GM19372 (cell line): ENCODE results near the gene SLC41A3.
"Not testable (repeated sequence)": the region's sequence is repeated elsewhere in the genome, so short reads cannot be mapped to it uniquely, and the experiment has no call there.

Experiments
- ATAC-seq: cut with Tn5 transposase; IDR thresholded peaks from one replicate; pipeline ENCODE4 v1.9.1; 2021; ENCODE audit warnings: mild to moderate bottlenecking, low read depth, moderate library complexity; ENCODE audit not compliant: unreplicated experiment

The SLC41A3 gene

GRCh38 chr3:126107203-126107939 is 23.4 kb upstream of the SLC41A3 start:
- no peak for ATAC-seq

DNA sequence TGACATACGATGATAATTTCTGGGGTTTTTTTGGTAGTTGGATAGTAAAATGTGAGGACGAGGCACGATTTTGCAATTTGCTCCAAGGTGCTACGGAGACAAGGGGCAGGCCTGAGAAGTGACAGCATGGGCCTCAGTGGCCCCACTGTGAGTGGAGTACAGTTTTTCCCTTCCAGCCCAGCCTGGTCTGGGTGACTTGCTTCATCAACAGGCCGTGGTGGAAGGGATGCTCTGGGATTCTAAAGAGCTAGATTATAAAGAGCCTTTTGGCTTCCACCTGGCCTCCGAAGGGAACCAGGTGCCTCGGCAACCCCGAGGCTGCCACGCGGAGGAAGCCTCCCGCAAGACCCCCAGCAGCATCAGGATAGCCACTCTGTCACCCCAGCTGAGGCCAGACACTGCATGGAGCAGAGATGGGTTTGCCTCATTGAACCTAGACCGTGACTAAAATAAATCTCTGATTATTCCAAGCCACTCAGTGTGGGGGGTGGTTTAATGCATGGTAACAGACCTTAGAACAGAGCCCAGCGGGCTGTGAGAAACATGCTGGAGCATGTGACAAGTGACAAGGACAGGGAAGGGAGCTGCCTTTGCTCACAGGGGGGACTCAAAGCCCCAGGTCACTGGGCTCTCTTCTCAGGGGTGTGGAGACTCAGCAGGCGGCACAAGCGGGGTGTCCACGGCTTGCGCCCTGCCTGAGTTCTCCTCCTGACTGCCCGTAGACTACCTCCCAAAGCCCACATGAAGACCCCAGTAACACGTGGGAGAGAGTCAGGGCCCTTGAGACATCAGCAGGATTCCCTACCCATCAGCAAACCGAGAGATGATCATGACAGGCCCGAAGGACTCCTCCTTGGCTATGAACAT is 22.6 kb upstream of the SLC41A3 start:
- ATAC-seq, result no peak

GRCh38 chr3:126105691-126106187 is 21.8 kb upstream of the SLC41A3 start:
- ATAC-seq, result no peak

- no peak for ATAC-seq
Measured at GRCh38 chr3:126104742-126105605, 21.1 kb upstream of the SLC41A3 start.

DNA sequence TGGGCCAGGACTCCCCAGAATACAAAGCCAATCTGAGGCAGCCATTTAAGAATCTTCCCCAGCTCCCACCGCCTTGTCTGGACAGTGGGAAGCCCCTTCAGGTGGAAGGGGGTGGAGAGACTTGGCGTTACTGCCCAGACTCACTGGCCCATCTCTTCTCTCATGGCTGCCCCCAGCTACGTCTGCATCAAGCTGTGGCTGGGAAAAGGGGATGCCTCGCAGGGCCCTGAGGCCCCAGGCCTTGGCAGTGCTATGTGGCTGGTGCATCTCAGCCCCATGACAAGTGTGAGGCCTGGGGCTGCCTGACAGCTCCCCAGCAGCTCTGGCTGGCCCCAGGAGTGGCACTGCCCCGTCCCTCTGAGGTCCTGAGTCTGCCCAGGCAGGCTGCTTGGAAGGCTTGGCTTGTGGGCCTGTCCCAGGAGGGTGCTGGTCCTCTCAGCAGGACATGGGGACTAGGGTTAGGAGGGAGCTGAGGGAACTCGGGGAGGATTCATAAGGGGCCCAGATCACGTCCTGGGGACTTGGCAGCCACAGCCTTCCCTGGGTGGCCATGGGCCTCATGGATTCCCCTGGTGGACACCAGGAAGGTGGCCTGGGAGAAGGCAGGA is 20.2 kb upstream of the SLC41A3 start:
- ATAC-seq, result no peak

DNA sequence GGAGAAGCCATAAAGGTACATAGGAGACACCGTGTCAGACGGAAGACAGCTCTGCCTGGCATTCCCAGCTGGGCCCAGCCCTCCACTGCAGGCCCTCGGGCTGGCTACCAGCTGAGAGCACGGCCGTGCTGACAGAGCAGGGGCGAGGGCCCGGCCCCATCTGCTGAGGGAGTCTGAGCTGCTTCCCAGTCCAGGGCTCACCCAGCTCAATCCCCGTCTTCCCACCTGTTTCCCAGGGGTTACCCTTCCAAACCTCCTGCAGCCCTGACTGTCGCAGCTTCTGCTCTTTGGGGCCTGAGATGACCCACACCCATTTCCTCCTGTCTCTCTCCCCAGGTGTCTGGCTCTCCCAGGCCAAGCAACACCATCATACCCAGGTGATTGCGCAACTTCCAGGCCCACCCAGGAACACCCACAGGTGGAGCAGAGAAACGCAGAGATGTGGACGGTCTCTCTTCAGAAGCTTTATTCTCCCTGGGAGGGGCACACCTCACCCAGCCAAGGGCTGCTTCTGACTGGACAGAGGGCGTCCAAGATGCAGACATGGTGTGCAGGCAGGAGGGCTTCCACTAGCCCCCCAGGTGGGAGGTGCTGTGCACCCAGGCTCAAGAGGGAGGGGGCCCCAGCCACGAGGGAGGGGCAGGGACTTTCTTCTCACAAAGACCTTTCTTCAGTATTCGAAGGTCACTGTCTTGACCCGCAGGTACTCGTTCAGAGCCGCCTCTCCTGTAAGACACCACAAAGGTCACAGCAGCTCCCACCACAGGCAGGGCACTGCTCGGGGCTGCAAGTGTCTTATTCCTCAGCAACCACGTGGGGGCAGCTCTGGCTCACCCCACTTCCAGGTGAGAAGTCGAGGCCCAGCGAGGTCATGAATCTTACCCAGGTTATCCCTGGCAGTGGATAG is 19.4 kb upstream of the SLC41A3 start:
- no peak for ATAC-seq

- no peak for ATAC-seq
Measured at GRCh38 chr3:126102530-126102951, 18.6 kb upstream of the SLC41A3 start.

- ATAC-seq, result no peak
Measured at GRCh38 chr3:126102011-126102410, 18.1 kb upstream of the SLC41A3 start.

- no peak for ATAC-seq
Measured at GRCh38 chr3:126101521-126101982, 17.6 kb upstream of the SLC41A3 start.

DNA sequence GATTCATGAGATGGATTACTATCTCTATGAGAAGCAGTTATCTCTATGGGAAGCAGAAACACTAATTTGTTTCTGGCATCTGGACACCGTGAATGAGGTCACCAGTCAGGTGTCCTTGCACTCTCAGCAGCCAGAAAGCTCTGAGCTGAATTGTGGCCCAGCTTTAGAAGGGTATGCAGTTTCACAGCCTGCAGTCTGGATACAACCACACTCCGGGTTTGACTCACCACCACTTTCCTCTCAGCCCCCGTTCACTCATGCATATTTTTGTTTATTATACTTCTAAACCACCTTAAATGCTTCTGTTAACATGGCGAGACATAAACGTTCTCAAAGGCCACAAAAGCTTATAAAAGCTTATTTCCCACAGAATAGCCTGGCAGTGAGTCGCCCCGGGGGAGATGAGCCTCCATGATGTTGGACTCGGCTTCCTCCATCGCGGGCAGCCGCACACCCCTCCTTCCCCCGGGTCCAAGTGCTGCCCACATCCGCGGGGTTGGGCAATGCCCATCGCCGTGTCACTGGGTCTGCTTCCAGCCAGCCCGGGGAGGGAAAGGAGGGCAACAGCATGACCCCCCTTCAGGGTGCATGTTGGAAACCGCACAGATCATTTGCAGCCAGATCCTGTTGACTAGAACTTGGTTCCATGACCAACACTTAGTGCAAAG is 16.8 kb upstream of the SLC41A3 start:
- no peak for ATAC-seq

GRCh38 chr3:126100269-126100633 is 16.3 kb upstream of the SLC41A3 start:
- no peak for ATAC-seq

- ATAC-seq, result no peak
Measured at GRCh38 chr3:126098391-126098858, 14.5 kb upstream of the SLC41A3 start.

DNA sequence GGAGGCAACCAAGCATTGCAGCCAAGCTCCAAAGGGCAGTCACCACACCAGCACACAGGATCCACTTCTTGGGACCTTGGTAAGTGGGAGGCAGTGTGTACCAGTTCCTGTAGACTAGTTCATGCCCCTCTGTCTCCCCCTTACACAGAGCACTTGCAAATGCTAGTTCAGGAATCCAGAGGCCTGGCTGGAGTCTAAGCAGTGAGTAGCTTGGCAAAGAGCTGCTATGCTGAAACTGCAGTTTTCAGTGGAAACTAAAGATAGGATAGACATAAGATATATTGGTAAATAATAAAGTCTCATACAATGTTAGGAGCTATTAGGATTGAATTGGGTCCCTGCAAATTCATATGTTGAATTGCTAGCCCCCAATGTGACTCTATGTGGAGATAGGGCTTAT is 13.9 kb upstream of the SLC41A3 start:
- no peak for ATAC-seq

DNA sequence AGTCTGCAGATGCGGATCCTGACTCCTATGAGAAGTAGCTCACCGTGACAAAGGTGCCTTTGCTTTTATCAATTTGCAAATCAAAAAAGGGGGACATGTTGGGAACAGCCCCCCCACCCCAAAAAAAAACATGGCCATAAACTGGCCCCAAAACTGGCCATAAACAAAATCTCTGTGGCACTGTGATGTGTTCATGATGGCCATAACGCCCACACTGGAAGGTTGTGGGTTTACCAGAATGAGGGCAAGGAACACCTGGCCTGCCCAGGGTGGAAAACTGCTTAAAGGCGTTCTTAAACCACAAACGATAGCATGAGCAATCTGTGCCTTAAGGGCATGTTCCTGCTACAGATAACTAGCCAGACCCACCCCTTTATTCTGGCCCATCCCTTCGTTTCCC is 12.3 kb upstream of the SLC41A3 start:
- not testable (repeated sequence) for ATAC-seq

GRCh38 chr3:126092128-126092527 is 8.2 kb upstream of the SLC41A3 start:
- ATAC-seq, result not testable (repeated sequence)

DNA sequence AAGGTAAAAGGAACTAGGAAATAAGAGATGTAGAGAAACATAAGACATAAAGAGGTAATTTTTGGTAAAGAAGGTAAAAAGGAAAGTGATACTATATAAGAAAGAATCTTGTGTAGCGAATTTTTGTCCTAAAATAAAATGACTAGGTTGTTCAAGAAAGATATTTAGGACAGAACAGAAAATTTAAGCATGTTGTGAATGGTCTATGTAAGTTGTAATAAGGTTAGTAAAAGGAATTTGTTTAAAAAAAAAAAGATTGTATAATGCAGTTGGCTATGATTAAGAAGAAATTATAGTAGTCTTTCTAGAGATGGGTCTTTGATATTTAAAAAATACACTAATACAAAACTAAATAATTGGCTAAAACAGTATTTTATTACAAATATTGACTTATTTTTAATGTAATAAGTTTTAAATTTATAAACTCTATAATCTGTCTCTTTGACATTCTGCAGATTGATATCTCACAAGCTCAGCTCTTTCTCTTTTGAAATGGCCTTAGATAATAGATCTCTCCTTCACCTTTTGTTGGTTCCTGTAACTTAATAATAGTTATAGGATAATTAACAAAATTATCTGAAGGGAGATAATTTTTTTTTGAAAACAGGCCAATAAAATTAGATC is 3.7 kb upstream of the SLC41A3 start:
- ATAC-seq, result no peak

- ATAC-seq, result no peak
Measured at GRCh38 chr3:126085841-126086240, 1.9 kb upstream of the SLC41A3 start.

DNA sequence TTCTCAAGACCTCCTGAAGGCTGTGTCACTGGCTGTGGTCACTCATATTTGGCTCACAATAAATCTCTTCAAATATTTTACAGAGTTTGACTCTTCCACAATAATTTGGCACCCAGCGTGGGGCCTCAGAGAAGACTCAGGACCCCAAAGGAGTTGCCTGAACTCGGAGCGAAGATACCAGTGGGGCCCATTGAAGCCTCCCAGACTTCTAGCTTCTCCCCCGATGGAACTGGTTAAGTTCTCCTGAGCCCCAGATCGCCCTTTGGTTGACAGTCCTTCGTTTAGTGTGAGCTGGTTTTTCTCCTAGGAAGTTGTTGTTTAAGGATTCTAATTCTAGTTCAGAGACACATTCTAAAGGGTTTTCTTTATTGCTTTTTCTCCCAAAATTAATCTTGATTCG is 1.4 kb upstream of the SLC41A3 start:
- ATAC-seq, result no peak
